Esophagus squamous epithelium (tissue), 5 donors: Measurements from ENCODE around the gene RBPMS2. TPM values are rescaled to one million over a fixed set of nuclear protein-coding genes. Genes with fewer than 3 reads are reported as not detected.

Source experiments
- DNase-seq: peaks from one replicate; lab custom pipeline; 2025; lab: John Stamatoyannopoulos, UW
- H3K27ac ChIP-seq, 4 donors: fragments of 200-600 bp; sonication (generic); one replicate each; pipeline ENCODE4 v1.5.1; 2016 to 2019; ENCODE audit warnings: mild to moderate bottlenecking in 1 of 4
- H3K27me3 ChIP-seq, 4 donors: fragments of 200-600 bp; sonication (generic); 1 replicate in 3 of 4; 2 replicates in 1 of 4; pipeline versions ENCODE4 v1.5.1 to v1.6.0; 2017 to 2021; ENCODE audit warnings: antibody characterized with exemption in 1 of 4
- H3K36me3 ChIP-seq, 3 donors: fragments of 200-600 bp; sonication (generic); one replicate each; pipeline ENCODE4 v1.5.1; 2016 to 2019
- H3K4me1 ChIP-seq, 3 donors: fragments of 200-600 bp; sonication (generic); one replicate each; pipeline ENCODE4 v1.5.1; 2017 to 2019
- H3K4me3 ChIP-seq, 4 donors: fragments of 200-600 bp; sonication (generic); 1 replicate in 3 of 4; 2 replicates in 1 of 4; pipeline ENCODE4 v1.5.1; 2016 to 2019; ENCODE audit warnings: mild to moderate bottlenecking in 2 of 4, moderate library complexity in 1 of 4
- H3K9me3 ChIP-seq, 3 donors: fragments of 200-600 bp; sonication (generic); one replicate each; pipeline ENCODE4 v1.5.1; 2016 to 2019
- POLR2A ChIP-seq, 4 donors: fragments of 450-650 bp; IDR thresholded peaks; one replicate each; pipeline ENCODE4 v1.6.1; 2017; ENCODE audit warnings: antibody characterized with exemption in 4 of 4, mild to moderate bottlenecking in 4 of 4, moderate library complexity in 3 of 4
- WGBS, 2 donors: methylation state at CpG; one replicate each; pipeline ENCODE4 v1.1.5; 2018; 5-methylcytosine and 5-hydroxymethylcytosine counted together
- intact Hi-C: fragments of 100-400 bp; cut with DNase I; formaldehyde crosslinking; loops from one replicate; pipeline ENCODE4 v1.15.0; 2022
- total RNA-seq, 4 donors: library from RNA; depleted of rRNA; stranded (reverse); fragments of >200 nt; gene quantifications; one replicate each; pipeline ENCODE4 v1.1.0, GENCODE V29; 2016
- TF ChIP-seq, protein P1 (sequence below), 6 experiments: fragments of 450-650 bp in 4 of 6; fragments of 200-600 bp in 2 of 6; sonication (generic) in 2 of 6; IDR thresholded peaks; one replicate each; pipeline ENCODE4 v1.5.1; 2016 to 2019; ENCODE audit warnings: antibody characterized with exemption in 6 of 6, mild to moderate bottlenecking in 4 of 6, moderate library complexity in 4 of 6
- donor health status: DM: yes; HTN: yes; CAD: no.

The RBPMS2 gene
- total RNA-seq, 4 donors from 2014 or later, result 0.75 to 5.0 (median 1.3) TPM; not detected in 1

DNA sequence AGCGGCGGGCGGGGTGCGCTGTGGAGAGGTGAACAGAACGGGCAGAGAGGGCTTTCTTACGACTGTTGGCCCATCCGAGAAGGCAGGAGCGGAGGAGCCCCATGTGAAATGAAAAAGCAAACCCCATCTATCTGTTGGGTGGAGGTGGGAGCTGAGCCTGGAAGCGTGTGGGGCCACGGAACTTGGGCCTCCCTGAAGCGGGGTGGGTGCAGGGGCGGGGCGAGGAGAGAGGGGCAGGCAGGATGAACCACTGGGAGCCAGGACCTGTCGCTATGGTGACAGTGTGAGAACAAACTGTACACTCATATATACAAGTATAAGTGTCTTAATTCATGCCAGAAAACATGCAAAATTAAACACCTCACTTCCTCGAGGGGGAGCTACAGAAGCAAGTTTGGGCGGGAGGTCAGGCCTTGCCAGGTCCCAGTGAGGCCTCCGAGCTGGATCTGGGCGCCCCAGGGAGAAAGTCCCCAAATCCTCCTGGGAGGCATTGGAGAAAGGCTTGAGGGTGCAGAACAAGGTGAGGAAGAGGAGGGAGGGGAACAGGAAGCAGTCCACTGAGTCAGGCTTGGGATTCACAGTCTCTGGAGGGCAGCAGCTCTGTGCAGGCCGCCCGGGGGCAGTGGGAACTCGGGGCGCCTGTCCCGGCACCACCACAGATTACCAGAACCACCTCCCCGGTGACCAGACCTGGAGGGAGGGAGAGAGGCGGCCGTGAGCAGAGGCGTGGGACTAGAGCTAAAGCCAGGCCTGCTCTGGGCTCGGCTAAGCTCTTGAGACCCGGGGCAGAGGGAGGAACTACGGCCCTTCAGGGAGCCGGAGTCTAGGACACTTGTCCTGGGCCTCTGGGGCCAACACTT, 34.8 kb downstream of the RBPMS2 start:
- 44 to 58% methylated on average over 23 to 24 of the region's 31 CpGs for WGBS, 2 donors
- Histone ChIP-seq H3K4me1 (peaks cover 7 to 42% (median 8%) of the 10 kb centered on the region in 3 donors), H3K27me3 (no peaks in the 10 kb centered on the region), H3K36me3 (no peaks in the 10 kb centered on the region), H3K27ac (peak overlapping the region; percentile 44 to 88 (median 78)), H3K4me3 (peak overlapping the region in 3 of 4 donors; percentile 5 to 22 (median 6)), H3K9me3 (no peaks in the 10 kb centered on the region)
- intact Hi-C loops, result loop anchor here (5.0 kb wide), 1 partner anchor 67 kb away; no protein-coding TSS in a partner anchor
- no peak for DNase-seq
- no peak for TF ChIP-seq POLR2A (IDR thresholded peaks at IDR 0.05)
- TF ChIP-seq, protein P1, sequence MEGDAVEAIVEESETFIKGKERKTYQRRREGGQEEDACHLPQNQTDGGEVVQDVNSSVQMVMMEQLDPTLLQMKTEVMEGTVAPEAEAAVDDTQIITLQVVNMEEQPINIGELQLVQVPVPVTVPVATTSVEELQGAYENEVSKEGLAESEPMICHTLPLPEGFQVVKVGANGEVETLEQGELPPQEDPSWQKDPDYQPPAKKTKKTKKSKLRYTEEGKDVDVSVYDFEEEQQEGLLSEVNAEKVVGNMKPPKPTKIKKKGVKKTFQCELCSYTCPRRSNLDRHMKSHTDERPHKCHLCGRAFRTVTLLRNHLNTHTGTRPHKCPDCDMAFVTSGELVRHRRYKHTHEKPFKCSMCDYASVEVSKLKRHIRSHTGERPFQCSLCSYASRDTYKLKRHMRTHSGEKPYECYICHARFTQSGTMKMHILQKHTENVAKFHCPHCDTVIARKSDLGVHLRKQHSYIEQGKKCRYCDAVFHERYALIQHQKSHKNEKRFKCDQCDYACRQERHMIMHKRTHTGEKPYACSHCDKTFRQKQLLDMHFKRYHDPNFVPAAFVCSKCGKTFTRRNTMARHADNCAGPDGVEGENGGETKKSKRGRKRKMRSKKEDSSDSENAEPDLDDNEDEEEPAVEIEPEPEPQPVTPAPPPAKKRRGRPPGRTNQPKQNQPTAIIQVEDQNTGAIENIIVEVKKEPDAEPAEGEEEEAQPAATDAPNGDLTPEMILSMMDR (IDR thresholded peaks at IDR 0.05), result peak in 2 of 6 experiments; percentile 36

DNA sequence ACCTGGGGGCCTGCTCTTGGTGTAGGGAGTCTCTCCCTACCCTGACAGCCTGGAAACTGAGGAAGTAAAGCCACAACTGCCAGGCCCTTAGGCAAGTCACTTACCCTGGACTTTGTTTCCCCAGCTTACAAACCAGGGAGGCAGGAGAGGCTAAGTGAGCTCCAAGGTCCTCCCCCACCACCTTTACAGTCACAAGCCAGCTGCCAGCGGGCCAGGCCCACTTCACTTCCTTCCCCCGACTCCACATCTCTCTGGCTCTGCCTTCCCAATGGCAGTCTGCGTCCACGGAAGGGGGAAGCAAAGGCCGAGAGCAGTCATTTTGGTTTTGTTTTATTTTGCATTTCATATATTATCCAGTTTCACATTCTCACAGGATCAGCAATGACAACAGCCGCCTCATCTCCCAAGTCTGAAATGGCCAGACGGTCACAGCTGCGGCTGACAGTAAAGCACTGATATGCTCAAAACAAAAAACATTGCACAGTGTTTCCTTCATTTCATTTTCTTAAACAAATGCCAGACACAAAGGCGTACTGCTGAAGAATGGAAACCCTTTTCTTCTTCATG, 35.7 kb downstream of the RBPMS2 start:
- intact Hi-C loops, result loop anchor here (5.0 kb wide), 1 partner anchor 68 kb away; no protein-coding TSS in a partner anchor
- DNase-seq, result no peak
- H3K9me3 ChIP-seq, result no peaks in the 10 kb centered on the region
- peak overlapping the region; percentile 50 to 88 (median 78) for H3K27ac ChIP-seq
- H3K36me3 ChIP-seq, result no peaks in the 10 kb centered on the region
- H3K4me1 ChIP-seq, result peaks cover 7 to 42% (median 8%) of the 10 kb centered on the region in 3 donors
- 54 to 63% methylated on average over 6 to 9 of the region's 9 CpGs for WGBS, 2 donors
- no peaks in the 10 kb centered on the region for H3K27me3 ChIP-seq
- H3K4me3 ChIP-seq, result peak overlapping the region in 3 of 4 donors; percentile 5 to 22 (median 6)
- TF ChIP-seq POLR2A (IDR thresholded peaks at IDR 0.05), result no peak
- TF ChIP-seq, protein P1 (IDR thresholded peaks at IDR 0.05), result no peak

DNA sequence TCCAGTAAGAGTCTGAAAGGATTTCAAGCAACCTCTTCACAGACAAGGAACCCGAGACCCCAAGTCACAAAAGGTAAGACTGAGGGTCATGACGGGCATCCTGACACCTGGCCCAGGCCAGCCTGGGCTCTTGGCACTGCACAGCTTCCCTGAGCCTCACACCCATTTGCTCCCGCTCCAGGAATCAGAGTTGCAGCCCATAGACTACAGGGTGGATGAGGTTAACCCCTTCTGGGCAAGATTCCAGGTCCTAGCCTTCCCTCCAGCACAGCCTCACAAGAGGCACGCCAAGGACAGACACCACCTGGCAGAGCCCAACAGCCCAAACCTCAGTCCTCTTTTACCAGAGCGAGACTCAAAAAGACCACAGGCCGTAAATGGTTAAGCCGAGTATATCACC, 36.2 kb downstream of the RBPMS2 start:
- TF ChIP-seq, protein P1 (IDR thresholded peaks at IDR 0.05), result no peak
- TF ChIP-seq POLR2A (IDR thresholded peaks at IDR 0.05), result no peak
- Histone ChIP-seq H3K27ac (peak overlapping the region; percentile 50 to 88 (median 78)), H3K27me3 (no peaks in the 10 kb centered on the region), H3K4me3 (peak overlapping the region in 1 of 4 donors; percentile 22), H3K4me1 (peaks cover 7 to 42% (median 8%) of the 10 kb centered on the region in 3 donors), H3K36me3 (no peaks in the 10 kb centered on the region), H3K9me3 (no peaks in the 10 kb centered on the region)
- WGBS, 2 donors, result 64% methylated on average over 6 of the region's 7 CpGs; no CpG with 5 or more reads in 1 of the 2 donors
- intact Hi-C loops, result no loop called here
- no peak for DNase-seq

DNA sequence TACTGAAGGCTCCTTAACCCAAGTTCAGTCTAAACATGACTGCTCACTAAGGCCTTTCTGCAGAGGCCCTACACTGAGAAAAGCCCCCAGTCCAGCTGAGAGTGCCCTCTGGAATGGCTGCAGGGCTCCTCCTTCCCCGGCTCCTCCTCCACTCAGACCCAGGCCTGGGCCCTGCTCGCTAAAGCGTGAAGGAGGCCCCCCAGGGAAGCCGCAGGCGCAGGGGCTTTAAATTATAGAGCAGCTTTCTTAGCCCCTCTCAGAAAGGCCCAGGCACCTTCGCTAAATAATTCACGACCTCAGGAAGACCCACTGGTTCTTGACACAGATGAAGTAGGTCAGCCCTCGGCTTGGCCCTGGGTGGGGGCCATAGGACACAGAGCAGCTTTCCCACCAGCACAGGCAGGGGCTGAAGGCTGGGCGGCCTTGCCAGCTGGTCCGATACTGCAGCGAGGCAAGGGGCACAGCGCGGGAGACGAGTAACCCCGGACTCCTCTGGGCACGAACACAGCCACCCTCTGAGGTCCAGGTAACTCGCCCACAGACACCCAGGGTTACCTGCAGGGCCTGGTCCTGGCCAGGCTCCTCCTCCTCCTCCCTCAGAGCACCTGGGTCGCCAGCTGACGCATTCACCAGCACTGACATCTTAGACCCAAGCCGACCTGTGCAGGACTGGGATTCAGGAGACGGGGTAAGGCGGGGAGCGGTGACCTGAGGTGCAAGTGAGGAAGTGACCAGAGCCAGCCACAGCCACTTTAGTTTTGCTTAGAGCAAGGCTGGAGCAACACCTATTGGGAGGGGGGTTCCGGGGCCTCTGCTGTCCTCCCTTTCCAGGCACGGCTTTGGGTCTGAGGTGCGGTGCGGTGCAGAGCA, 36.9 kb downstream of the RBPMS2 start:
- Histone ChIP-seq H3K27ac (peak overlapping the region in 3 of 4 donors; percentile 74 to 88 (median 83)), H3K36me3 (no peaks in the 10 kb centered on the region), H3K4me3 (no peak overlapping the region), H3K9me3 (no peaks in the 10 kb centered on the region), H3K4me1 (peaks cover 7 to 41% (median 8%) of the 10 kb centered on the region in 3 donors), H3K27me3 (no peaks in the 10 kb centered on the region)
- 80% methylated on average over 4 of the region's 27 CpGs; no CpG with 5 or more reads in 1 of the 2 donors for WGBS, 2 donors
- TF ChIP-seq, protein P1 (IDR thresholded peaks at IDR 0.05), result no peak
- no peak for TF ChIP-seq POLR2A (IDR thresholded peaks at IDR 0.05)
- no peak for DNase-seq
- intact Hi-C loops, result no loop called here
